ENCODE measurements around the gene FLOT1. TPM values are rescaled to one million over a fixed set of nuclear protein-coding genes. Genes with fewer than 3 reads are reported as not detected.
"Not testable (repeated sequence)": the region's sequence is repeated elsewhere in the genome, so short reads cannot be mapped to it uniquely, and the experiment has no call there.

FLOT1 gene
- total and polyA plus RNA-seq, 9 donors: 84.5 to 113 (median 105) TPM

DNA sequence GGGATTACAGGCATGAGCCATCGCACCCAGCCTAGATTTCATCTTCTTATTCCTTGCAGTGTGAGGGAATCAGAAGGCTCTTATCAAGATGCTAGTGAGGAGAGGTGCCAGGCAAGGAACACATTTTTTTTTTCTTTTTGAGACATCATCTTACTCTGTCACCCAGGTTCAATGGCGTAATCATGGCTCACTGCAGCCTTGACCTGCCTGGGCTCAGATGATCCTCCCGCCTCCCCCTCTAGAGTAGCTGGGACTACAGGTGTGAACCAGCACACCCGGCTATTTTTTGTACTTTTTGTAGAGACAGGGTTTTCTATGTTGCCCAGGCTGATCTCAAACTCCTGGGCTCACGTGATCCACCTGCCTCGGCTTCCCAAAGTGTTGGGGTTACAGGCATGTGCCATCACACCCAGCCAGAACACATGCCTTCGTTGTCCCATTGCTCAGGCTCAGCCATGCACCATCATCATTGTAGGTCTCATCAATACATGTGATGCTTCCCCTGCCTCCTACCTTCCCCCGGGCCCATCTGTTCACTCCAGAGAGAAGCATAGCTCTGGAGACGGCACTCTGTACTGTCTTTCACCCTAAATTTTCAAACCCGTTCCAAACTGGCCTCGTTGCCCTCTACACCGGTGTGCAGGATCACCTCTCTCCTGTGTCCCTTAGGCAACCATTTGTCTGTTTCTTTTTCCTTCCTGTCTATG is 10.1 kb downstream of the FLOT1 start:
- Histone ChIP-seq H3K9me3 (replicated peaks; ENCODE audit: control insufficient read depth, low read depth, low read length) (no peaks in the 10 kb centered on the region), H3K36me3 (ENCODE audit: control insufficient read depth, insufficient read depth, low read length) (peaks cover 79% of the 10 kb centered on the region), H3K27me3 (ENCODE audit: control insufficient read depth, insufficient read depth, low read length) (no peaks in the 10 kb centered on the region), H3K27ac (ENCODE audit: low read length) (no peak overlapping the region), H3K4me3 (ENCODE audit: low read length) (no peak overlapping the region), H3K4me1 (ENCODE audit: control insufficient read depth, insufficient read depth, low read length) (peaks cover 5% of the 10 kb centered on the region)
- WGBS (ENCODE audit: insufficient coverage): 92% methylated on average over 9 of the region's 12 CpGs
- no peak for DNase-seq

DNA sequence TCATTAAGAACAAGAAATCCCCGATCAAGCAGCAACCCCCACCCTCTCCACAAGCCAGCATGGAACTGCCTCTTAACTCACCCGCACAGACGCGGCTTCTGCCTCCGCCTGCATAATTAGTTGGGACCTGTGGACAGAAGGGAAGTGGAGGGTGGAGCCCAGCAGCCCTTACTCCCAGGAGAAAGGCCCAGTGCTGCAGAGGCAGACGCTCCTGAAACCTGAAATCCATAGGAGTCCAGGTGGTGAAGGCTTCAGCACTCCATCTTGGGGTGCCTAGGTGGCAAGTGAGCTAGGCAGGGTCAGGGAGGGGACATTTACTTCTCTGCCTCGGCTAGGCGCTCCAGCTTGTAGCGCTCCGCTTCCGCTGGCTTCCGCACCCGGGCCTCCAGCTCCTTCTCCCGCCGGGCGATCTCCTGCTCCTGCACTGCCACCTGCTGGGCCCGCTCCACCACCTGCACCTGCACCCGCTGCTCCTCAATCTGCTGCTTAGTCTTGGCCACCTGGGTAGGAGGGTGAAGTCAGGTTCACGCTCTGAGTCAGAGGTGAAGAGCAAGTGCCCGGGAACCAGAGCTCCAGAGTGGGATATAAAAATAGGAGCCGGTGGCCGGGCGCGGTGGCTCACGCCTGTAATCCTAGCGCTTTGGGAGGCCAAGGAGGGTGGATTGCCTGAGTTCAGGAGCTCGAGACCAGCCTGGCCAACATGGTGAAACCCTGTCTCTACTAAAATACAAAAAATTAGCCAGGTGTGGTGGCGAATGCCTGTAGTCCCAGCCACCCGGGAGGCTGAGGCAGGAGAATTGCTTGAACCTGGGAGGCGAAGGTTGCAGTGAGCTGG is 11.7 kb downstream of the FLOT1 start:
- Histone ChIP-seq H3K36me3 (ENCODE audit: control insufficient read depth, insufficient read depth, low read length) (peaks cover 74% of the 10 kb centered on the region), H3K27ac (ENCODE audit: low read length) (peak overlapping the region; percentile 7), H3K9me3 (replicated peaks; ENCODE audit: control insufficient read depth, low read depth, low read length) (no peaks in the 10 kb centered on the region), H3K4me1 (ENCODE audit: control insufficient read depth, insufficient read depth, low read length) (peaks cover 6% of the 10 kb centered on the region), H3K4me3 (ENCODE audit: low read length) (no peak overlapping the region), H3K27me3 (ENCODE audit: control insufficient read depth, insufficient read depth, low read length) (no peaks in the 10 kb centered on the region)
- DNase-seq: peak; percentile 59
- WGBS (ENCODE audit: insufficient coverage): 9% methylated on average over 3 of the region's 30 CpGs

DNA sequence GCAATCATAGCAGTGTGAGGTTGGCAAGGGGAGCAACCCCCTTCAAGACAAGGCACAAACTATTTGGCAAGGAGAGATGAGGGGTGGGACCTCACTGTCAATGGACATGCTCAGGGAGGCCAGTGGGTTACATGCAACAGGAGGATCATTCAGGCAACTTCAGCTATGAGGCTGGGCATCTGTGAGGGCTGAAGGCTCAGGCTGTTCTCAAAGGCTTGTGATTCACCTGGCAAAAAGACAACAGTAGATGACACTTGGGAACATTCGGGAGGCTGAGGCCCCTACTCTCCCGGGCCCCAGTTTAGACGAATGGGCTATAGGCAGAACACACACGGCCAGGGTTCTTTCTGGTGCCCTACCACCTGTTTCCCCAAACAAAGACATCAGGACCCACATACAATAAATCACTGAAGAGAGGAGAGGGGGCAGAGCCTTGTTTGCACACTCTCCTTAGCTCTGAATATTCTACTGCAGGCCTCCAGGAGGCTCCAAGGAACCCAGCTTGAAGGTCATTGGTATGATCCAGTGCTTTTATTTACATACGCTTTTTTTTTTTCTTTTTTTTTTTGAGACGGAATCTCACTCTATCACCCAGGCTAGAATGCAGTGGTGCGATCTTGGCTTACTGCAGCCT is 14.4 kb downstream of the FLOT1 start:
- H3K36me3 ChIP-seq (ENCODE audit: control insufficient read depth, insufficient read depth, low read length): peaks cover 79% of the 10 kb centered on the region
- 83% methylated on average over 1 of the region's 7 CpGs for WGBS (ENCODE audit: insufficient coverage)

DNA sequence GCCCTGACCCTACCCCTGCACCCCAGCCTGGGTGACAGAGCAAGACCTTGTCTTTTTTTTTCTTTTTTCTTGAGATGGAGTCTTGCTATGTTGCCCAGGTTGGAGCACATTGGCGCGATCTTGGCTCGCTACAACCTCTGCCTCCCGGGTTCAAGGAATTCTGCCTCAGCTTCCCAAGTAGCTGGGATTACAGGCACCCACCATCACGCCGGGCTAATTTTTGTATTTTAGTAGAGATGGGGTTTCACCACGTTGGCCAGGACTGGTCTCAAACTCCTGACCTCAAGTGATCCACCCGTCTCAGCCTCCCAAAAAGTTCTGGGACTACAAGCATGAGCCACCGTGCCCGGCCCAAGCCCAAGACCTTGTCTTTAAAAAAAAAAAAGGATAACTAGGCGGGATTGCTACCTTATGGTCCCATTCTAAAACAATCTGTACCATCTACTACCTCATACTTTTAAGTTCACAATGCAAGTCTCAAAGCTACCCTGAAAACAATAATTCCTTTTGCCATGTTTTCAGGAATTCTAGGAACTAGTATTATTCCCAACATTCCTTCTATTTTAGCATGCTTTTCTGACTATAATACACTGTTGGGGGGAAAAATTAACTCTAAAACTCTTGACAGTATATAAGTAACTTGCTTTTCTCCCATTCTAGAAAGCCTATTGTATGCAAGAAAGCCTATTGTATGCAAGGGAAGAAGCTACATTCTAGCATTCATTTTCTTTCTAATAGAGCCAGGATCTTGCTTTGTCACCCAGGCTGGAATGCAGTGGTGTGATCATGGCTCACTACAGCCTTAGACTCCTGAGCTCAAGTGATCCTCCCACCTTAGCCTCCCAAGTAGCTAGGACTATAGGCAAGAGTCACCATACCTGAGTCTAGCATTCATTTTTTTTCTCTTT is 15.7 kb downstream of the FLOT1 start:
- H3K27me3 ChIP-seq (ENCODE audit: control insufficient read depth, insufficient read depth, low read length): no peaks in the 10 kb centered on the region
- H3K4me1 ChIP-seq (ENCODE audit: control insufficient read depth, insufficient read depth, low read length): peaks cover 18% of the 10 kb centered on the region
- H3K4me3 ChIP-seq (ENCODE audit: low read length): no peak overlapping the region
- H3K9me3 ChIP-seq (replicated peaks; ENCODE audit: control insufficient read depth, low read depth, low read length): no peaks in the 10 kb centered on the region
- no CpG with 5 or more reads among the region's 11 CpGs for WGBS (ENCODE audit: insufficient coverage)
- peaks cover 80% of the 10 kb centered on the region for H3K36me3 ChIP-seq (ENCODE audit: control insufficient read depth, insufficient read depth, low read length)
- no peak for DNase-seq
- H3K27ac ChIP-seq (ENCODE audit: low read length): no peak overlapping the region

More for the DNA sequence above, 14.4 kb downstream of the FLOT1 start:
- Histone ChIP-seq H3K27ac (ENCODE audit: low read length) (no peak overlapping the region), H3K27me3 (ENCODE audit: control insufficient read depth, insufficient read depth, low read length) (no peaks in the 10 kb centered on the region), H3K4me3 (ENCODE audit: low read length) (no peak overlapping the region), H3K9me3 (replicated peaks; ENCODE audit: control insufficient read depth, low read depth, low read length) (no peaks in the 10 kb centered on the region), H3K4me1 (ENCODE audit: control insufficient read depth, insufficient read depth, low read length) (peaks cover 12% of the 10 kb centered on the region)
- DNase-seq: no peak

DNA sequence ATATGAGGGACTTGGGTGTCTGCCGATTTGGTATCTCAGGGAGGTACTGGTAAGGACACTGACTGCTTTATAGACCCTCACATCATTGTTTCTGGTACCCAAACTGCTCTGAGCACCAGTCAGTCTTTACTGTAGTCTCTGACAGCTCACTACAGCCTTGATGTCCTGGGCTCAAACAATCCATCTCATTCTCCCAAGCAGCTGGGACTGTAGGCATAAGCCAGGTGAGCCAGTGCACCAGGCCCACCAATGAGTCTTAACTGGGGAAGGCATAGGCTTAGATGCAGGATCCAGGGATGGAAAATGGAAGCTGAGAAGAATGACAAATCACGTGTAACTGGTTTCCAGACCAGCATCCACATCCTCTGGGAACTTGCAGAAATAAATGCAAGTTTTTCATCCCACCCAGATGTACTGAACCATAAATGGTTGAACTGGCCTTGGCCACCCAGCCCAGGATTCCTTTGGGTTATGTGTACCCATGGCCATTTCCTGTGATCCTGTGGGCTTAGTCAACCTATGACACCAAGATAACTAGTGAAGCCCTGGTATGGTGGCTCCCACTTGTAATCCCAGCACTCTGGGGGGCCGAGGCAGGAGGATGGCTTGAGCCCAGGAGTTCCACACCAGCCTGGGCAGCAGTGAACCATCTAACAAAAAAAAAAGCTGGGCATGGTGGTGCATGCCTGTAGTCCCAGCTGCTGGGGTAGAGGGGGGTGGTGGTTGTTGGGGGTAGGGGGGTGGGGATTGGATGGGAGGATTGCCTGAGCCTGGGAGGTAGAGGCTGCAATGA is 16.6 kb downstream of the FLOT1 start:
- Histone ChIP-seq H3K4me1 (ENCODE audit: control insufficient read depth, insufficient read depth, low read length) (peaks cover 18% of the 10 kb centered on the region), H3K9me3 (replicated peaks; ENCODE audit: control insufficient read depth, low read depth, low read length) (no peaks in the 10 kb centered on the region), H3K27me3 (ENCODE audit: control insufficient read depth, insufficient read depth, low read length) (no peaks in the 10 kb centered on the region), H3K4me3 (ENCODE audit: low read length) (no peak overlapping the region), H3K36me3 (ENCODE audit: control insufficient read depth, insufficient read depth, low read length) (peaks cover 77% of the 10 kb centered on the region), H3K27ac (ENCODE audit: low read length) (no peak overlapping the region)
- no peak for DNase-seq
- no CpG with 5 or more reads among the region's 3 CpGs for WGBS (ENCODE audit: insufficient coverage)

DNA sequence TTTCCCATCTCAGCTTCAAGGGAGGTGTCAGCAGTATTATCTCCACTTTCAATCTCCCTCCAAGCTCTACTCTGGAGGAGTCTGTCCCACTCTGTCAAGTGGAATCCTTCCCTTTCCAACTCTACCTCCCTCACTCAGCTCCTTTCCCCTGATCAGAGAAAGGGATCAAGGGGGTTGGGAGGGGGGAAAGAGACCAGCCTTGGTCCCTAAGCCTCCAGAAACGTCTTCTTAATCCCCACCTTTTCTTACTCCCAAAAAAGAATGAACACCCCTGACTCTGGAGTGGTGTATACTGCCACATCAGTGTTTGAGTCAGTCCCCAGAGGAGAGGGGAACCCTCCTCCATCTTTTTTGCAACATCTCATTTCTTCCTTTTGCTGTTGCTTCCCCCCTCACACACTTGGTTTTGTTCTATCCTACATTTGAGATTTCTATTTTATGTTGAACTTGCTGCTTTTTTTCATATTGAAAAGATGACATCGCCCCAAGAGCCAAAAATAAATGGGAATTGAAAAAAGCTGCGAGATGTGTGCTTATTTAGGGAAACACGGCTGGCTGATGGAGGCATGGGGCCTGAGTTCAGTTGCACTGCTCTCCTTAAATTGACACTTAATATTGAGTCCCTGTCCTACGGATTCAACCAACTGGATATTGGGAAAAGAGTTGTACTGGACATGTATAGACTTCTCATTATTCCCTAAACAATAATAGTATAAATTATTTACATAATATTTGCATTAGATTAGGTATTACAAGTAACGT is 17.4 kb downstream of the FLOT1 start:
- peaks cover 69% of the 10 kb centered on the region for H3K36me3 ChIP-seq (ENCODE audit: control insufficient read depth, insufficient read depth, low read length)
- DNase-seq: no peak
- no peaks in the 10 kb centered on the region for H3K27me3 ChIP-seq (ENCODE audit: control insufficient read depth, insufficient read depth, low read length)
- no peak overlapping the region for H3K4me3 ChIP-seq (ENCODE audit: low read length)
- no peaks in the 10 kb centered on the region for H3K9me3 ChIP-seq (replicated peaks; ENCODE audit: control insufficient read depth, low read depth, low read length)
- no CpG with 5 or more reads among the region's 6 CpGs for WGBS (ENCODE audit: insufficient coverage)
- H3K4me1 ChIP-seq (ENCODE audit: control insufficient read depth, insufficient read depth, low read length): peaks cover 15% of the 10 kb centered on the region
- no peak overlapping the region for H3K27ac ChIP-seq (ENCODE audit: low read length)

DNA sequence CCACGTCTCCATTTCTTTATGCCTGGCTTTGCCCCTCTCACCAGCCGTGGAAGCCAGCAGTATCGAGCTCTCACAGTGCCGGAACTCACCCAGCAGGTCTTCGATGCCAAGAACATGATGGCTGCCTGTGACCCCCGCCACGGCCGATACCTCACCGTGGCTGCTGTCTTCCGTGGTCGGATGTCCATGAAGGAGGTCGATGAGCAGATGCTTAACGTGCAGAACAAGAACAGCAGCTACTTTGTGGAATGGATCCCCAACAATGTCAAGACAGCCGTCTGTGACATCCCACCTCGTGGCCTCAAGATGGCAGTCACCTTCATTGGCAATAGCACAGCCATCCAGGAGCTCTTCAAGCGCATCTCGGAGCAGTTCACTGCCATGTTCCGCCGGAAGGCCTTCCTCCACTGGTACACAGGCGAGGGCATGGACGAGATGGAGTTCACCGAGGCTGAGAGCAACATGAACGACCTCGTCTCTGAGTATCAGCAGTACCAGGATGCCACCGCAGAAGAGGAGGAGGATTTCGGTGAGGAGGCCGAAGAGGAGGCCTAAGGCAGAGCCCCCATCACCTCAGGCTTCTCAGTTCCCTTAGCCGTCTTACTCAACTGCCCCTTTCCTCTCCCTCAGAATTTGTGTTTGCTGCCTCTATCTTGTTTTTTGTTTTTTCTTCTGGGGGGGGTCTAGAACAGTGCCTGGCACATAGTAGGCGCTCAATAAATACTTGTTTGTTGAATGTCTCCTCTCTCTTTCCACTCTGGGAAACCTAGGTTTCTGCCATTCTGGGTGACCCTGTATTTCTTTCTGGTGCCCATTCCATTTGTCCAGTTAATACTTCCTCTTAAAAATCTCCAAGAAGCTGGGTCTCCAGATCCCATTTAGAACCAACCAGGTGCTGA is 18.4 kb downstream of the FLOT1 start:
- H3K27ac ChIP-seq (ENCODE audit: low read length); H3K4me3 ChIP-seq (ENCODE audit: low read length); H3K27me3 ChIP-seq (ENCODE audit: control insufficient read depth, insufficient read depth, low read length); DNase-seq; H3K9me3 ChIP-seq (replicated peaks; ENCODE audit: control insufficient read depth, low read depth, low read length): not testable (repeated sequence)
- peaks cover 22% of the 10 kb centered on the region for H3K4me1 ChIP-seq (ENCODE audit: control insufficient read depth, insufficient read depth, low read length)
- H3K36me3 ChIP-seq (ENCODE audit: control insufficient read depth, insufficient read depth, low read length): peaks cover 61% of the 10 kb centered on the region
- 54% methylated on average over 13 of the region's 29 CpGs for WGBS (ENCODE audit: insufficient coverage)

DNA sequence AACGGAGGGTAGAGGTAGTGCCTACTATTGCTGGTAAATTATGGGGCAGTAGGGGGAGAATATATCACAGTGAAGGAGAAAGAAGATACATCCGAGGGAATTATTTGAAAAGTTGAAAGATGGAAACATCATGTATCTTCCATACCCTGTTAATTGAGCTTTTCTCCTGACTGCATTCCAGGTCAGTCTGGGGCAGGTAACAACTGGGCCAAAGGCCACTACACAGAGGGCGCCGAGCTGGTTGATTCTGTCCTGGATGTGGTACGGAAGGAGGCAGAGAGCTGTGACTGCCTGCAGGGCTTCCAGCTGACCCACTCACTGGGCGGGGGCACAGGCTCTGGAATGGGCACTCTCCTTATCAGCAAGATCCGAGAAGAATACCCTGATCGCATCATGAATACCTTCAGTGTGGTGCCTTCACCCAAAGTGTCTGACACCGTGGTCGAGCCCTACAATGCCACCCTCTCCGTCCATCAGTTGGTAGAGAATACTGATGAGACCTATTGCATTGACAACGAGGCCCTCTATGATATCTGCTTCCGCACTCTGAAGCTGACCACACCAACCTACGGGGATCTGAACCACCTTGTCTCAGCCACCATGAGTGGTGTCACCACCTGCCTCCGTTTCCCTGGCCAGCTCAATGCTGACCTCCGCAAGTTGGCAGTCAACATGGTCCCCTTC is 19.2 kb downstream of the FLOT1 start:
- peaks cover 57% of the 10 kb centered on the region for H3K36me3 ChIP-seq (ENCODE audit: control insufficient read depth, insufficient read depth, low read length)
- H3K27me3 ChIP-seq (ENCODE audit: control insufficient read depth, insufficient read depth, low read length); DNase-seq; H3K4me3 ChIP-seq (ENCODE audit: low read length); H3K9me3 ChIP-seq (replicated peaks; ENCODE audit: control insufficient read depth, low read depth, low read length): not testable (repeated sequence)
- WGBS (ENCODE audit: insufficient coverage): 67% methylated on average over 6 of the region's 16 CpGs
- H3K4me1 ChIP-seq (ENCODE audit: control insufficient read depth, insufficient read depth, low read length): peaks cover 25% of the 10 kb centered on the region
- peak overlapping the region; percentile 38 for H3K27ac ChIP-seq (ENCODE audit: low read length)

All from muscle of leg (tissue), 11 donors.